ENCODE results near the gene TAGLN. TPM values are rescaled to one million over a fixed set of nuclear protein-coding genes. Genes with fewer than 3 reads are reported as not detected.

TAGLN gene
- total RNA-seq, 2 donors from 2014 or later, result 124 to 372 TPM

DNA sequence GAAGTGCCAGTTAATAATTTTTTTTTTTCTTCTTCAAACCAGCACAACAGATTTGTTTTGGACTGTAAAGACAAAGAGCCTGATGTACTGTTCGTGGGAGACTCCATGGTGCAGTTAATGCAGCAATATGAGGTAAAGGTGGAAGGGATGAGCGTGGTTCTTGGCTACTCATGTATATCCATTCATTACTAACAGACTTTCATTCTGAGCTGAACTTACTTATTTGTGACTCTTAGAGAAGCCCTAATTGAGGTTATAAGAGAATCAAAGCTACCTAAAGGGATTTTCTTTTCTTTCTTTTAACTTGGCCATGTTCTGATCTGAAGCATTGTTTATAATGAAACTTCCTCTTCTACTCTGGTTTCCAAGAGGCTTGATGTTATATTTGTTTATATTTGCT is 39.3 kb upstream of the TAGLN start:
- WGBS, 2 donors, result 87 to 93% methylated on average over 2 of the region's 2 CpGs

GRCh38 chr11:117160826-117161225 is 38.3 kb upstream of the TAGLN start:
- no peak for DNase-seq
- TF ChIP-seq, protein P1, sequence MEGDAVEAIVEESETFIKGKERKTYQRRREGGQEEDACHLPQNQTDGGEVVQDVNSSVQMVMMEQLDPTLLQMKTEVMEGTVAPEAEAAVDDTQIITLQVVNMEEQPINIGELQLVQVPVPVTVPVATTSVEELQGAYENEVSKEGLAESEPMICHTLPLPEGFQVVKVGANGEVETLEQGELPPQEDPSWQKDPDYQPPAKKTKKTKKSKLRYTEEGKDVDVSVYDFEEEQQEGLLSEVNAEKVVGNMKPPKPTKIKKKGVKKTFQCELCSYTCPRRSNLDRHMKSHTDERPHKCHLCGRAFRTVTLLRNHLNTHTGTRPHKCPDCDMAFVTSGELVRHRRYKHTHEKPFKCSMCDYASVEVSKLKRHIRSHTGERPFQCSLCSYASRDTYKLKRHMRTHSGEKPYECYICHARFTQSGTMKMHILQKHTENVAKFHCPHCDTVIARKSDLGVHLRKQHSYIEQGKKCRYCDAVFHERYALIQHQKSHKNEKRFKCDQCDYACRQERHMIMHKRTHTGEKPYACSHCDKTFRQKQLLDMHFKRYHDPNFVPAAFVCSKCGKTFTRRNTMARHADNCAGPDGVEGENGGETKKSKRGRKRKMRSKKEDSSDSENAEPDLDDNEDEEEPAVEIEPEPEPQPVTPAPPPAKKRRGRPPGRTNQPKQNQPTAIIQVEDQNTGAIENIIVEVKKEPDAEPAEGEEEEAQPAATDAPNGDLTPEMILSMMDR (IDR thresholded peaks at IDR 0.05), result no peak
- no peak for TF ChIP-seq POLR2A (IDR thresholded peaks at IDR 0.05)
- WGBS, 2 donors, result 61 to 63% methylated on average over 2 of the region's 2 CpGs

More for the DNA sequence above, 39.3 kb upstream of the TAGLN start:
- no peaks in the 10 kb centered on the region for H3K9me3 ChIP-seq
- peaks cover 8% of the 10 kb centered on the region for H3K4me1 ChIP-seq
- intact Hi-C loops (cut with DNase I), result no loop called here
- peaks cover 6 to 19% of the 10 kb centered on the region in 2 donors for H3K36me3 ChIP-seq (replicated peaks in 1 of 2; ENCODE audit: insufficient read depth in 1 of 2, low read depth in 2 of 2)
- ATAC-seq, result no peak
- no peak for DNase-seq
- H3K27ac ChIP-seq, result no peak overlapping the region
- no peak overlapping the region for H3K4me3 ChIP-seq
- no peaks in the 10 kb centered on the region for H3K27me3 ChIP-seq
- TF ChIP-seq, protein P1 (IDR thresholded peaks at IDR 0.05), result no peak
- TF ChIP-seq POLR2A (IDR thresholded peaks at IDR 0.05), result no peak

DNA sequence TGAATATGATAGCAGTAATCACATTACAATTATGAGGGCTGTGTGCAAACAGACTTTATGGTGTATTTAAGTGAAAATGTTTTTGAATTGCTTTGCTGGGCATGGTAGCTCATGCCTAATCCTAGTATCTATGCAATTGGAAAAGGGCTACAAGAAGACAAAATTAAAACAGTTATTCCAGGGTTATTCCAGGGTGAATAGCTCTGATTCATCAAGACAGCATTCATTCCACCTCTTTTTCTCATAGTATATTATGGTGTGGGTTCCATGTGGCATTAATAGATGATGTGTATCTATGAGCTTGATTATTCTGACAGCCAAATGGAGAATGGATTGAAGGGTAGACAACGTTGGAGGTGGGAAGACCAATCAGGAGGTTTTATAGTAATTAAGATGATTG is 32.7 kb upstream of the TAGLN start:
- ATAC-seq, result no peak
- no peaks in the 10 kb centered on the region for H3K27me3 ChIP-seq
- H3K4me3 ChIP-seq, result no peak overlapping the region
- H3K4me1 ChIP-seq, result no peaks in the 10 kb centered on the region
- no peak for DNase-seq
- peaks cover 6 to 36% of the 10 kb centered on the region in 2 donors for H3K36me3 ChIP-seq (replicated peaks in 1 of 2; ENCODE audit: insufficient read depth in 1 of 2, low read depth in 2 of 2)
- H3K27ac ChIP-seq, result no peak overlapping the region
- intact Hi-C loops (cut with DNase I), result no loop called here
- H3K9me3 ChIP-seq, result no peaks in the 10 kb centered on the region
- no peak for TF ChIP-seq POLR2A (IDR thresholded peaks at IDR 0.05)
- TF ChIP-seq, protein P1 (IDR thresholded peaks at IDR 0.05), result no peak
- 35 to 55% methylated on average over 1 of the region's 1 CpG for WGBS, 2 donors

More at GRCh38 chr11:117160826-117161225, 38.3 kb upstream of the TAGLN start:
- Histone ChIP-seq H3K27ac (no peak overlapping the region), H3K27me3 (no peaks in the 10 kb centered on the region), H3K9me3 (no peaks in the 10 kb centered on the region), H3K36me3 (replicated peaks in 1 of 2; ENCODE audit: insufficient read depth in 1 of 2, low read depth in 2 of 2) (peaks cover 6 to 25% of the 10 kb centered on the region in 2 donors), H3K4me1 (peaks cover 8% of the 10 kb centered on the region), H3K4me3 (no peak overlapping the region)
- intact Hi-C loops (cut with DNase I), result no loop called here
- no peak for ATAC-seq

- peaks cover 0 to 19% of the 10 kb centered on the region in 2 donors for H3K36me3 ChIP-seq (replicated peaks in 1 of 2; ENCODE audit: insufficient read depth in 1 of 2, low read depth in 2 of 2)
- intact Hi-C loops (cut with DNase I), result no loop called here
- H3K9me3 ChIP-seq, result no peaks in the 10 kb centered on the region
- no peak overlapping the region for H3K27ac ChIP-seq
- no peaks in the 10 kb centered on the region for H3K27me3 ChIP-seq
- WGBS, 2 donors, result 81 to 85% methylated on average over 2 of the region's 2 CpGs
- TF ChIP-seq POLR2A (IDR thresholded peaks at IDR 0.05), result no peak
- TF ChIP-seq, protein P1 (IDR thresholded peaks at IDR 0.05), result no peak
- peaks cover 10% of the 10 kb centered on the region for H3K4me1 ChIP-seq
- no peak for ATAC-seq
- DNase-seq, result no peak
- no peak overlapping the region for H3K4me3 ChIP-seq
Observed at GRCh38 chr11:117169736-117170135, 29.4 kb upstream of the TAGLN start.

DNA sequence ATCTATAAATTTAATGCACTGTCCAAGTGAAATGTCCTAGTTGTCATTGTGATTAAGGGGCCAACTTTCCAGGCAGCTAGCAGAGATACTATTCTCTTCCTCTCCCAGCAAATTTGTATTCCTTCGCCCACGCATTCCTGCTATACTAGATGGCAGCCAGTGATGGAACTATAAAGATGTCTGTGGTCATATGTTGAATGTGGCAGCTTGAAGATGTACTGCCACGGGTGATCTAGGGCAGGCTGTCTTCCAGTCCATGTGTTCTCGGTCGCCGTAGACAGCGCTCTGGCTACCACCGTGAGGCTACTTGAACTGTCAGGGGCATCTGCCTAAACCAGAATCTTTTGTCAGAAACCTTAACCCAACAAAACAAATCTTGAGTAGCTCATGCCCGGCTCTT is 29.0 kb upstream of the TAGLN start:
- H3K27me3 ChIP-seq, result no peaks in the 10 kb centered on the region
- TF ChIP-seq POLR2A (IDR thresholded peaks at IDR 0.05), result no peak
- TF ChIP-seq, protein P1 (IDR thresholded peaks at IDR 0.05), result no peak
- H3K9me3 ChIP-seq, result no peaks in the 10 kb centered on the region
- intact Hi-C loops (cut with DNase I), result no loop called here
- H3K4me1 ChIP-seq, result peaks cover 10% of the 10 kb centered on the region
- H3K27ac ChIP-seq, result no peak overlapping the region
- H3K36me3 ChIP-seq (replicated peaks in 1 of 2; ENCODE audit: insufficient read depth in 1 of 2, low read depth in 2 of 2), result peaks cover 0 to 16% of the 10 kb centered on the region in 2 donors
- WGBS, 2 donors, result 90 to 91% methylated on average over 9 of the region's 9 CpGs
- ATAC-seq (no peak), DNase-seq (no peak)
- H3K4me3 ChIP-seq, result no peak overlapping the region
